ENCODE data around the gene A1BG. TPM values are rescaled to one million over a fixed set of nuclear protein-coding genes. Genes with fewer than 3 reads are reported as not detected.

A1BG gene, protein sequence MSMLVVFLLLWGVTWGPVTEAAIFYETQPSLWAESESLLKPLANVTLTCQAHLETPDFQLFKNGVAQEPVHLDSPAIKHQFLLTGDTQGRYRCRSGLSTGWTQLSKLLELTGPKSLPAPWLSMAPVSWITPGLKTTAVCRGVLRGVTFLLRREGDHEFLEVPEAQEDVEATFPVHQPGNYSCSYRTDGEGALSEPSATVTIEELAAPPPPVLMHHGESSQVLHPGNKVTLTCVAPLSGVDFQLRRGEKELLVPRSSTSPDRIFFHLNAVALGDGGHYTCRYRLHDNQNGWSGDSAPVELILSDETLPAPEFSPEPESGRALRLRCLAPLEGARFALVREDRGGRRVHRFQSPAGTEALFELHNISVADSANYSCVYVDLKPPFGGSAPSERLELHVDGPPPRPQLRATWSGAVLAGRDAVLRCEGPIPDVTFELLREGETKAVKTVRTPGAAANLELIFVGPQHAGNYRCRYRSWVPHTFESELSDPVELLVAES
- total RNA-seq = 1 to 10 TPM; 8.5 to 9.9 TPM

GRCh38 chr19:58352760-58353671 lies at the start of gene A1BG:
Gene A1BG (minus strand): TSS chr19:58353492. CDS start chr19:58353437, 55 bp downstream.
- no peak within 1 kb of the TSS for H3K27ac Mint-ChIP-seq
- H3K9me3 Mint-ChIP-seq = no peaks in the 10 kb centered on the region
- H3K36me3 Mint-ChIP-seq (ENCODE audit: low read depth) = peaks cover 19% of the 10 kb centered on the region
- ChIA-PET CTCF (no interaction called here), POLR2A (no interaction called here)
- peaks cover 31% of the 10 kb centered on the region for H3K4me1 Mint-ChIP-seq
- peaks cover 4% of the 10 kb centered on the region for H3K27me3 Mint-ChIP-seq
- no peak for DNase-seq
- no peak within 1 kb of the TSS for H3K4me3 Mint-ChIP-seq

DNA sequence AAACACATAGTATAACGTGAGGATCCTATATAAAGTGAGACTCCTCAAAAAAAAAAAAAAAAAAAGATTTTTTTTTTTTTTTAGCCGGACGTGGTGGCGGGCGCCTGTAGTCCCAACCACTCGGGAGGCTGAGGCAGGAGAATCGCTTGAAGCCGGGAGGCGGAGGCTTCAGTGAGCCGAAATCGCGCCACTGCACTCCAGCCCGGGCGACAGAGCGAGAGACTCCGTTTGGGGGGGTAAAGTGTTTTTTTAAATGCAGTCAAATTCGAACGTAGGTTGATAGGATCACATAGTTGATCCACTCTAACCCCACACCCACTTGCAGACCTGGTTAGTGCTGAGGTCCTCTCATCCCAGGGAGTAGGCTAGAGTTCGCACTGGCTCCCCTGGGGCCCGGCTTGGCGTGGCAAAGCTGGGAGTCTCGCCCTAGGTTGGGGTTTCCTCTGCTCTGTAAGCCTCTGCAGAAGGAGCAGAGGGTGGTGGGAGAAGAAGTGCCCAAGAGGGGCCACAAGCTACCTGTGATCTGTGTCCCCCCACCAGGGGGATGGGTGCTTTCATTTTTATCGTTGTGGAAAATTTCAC lies 48.6 kb upstream of the A1BG start:
- Mint-ChIP-seq H3K4me1 (peaks cover 34% of the 10 kb centered on the region), H3K36me3 (ENCODE audit: low read depth) (peaks cover 5% of the 10 kb centered on the region)

DNA sequence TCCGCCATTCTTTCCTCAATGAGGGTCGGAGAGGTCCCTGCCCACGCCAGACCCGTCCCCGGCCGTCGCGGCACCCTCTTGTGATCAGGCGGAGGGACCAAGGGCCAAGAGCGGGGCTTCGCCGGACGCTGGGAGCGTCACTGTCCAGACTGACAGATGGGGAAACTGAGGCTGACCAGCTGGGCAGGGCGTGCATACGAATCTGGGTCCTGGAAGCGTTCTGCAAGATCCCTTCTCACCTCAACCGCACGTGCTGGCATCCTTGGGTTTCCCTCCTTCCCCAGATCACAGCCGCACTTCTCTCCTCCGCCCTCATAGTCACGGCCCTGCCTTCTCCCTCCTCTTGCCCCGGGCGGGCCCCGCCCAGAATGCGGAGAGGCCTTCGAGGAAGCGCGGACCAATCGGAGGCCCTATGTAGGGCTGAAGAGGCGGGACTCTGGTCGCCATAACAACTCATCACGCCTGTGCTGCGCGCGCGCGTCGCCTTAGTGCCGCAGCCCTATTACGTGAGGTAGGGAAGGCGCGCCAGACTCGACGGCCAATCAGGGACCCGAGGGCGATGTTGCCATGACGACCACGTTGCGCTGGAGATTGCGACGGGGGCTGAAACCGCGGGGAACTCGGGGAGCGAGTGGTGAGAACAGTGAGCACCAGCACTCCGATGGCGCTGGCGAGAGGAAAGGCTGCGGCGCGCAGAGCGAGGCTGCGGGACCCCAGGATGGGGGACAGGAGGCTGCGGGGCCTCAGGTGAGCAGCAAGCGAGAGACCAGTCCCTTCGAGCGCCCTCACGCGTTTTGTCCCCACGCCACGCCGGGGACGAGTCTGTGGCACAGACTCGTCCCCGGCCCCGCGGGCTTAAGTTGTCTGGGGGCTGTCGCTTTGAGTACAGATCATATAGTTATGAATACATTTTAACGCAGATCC lies 47.9 kb upstream of the A1BG start:
- H3K4me3 Mint-ChIP-seq = peak overlapping the region; percentile 80
- peak overlapping the region; percentile 74 for H3K27ac Mint-ChIP-seq
- H3K9me3 Mint-ChIP-seq = no peaks in the 10 kb centered on the region
- H3K36me3 Mint-ChIP-seq (ENCODE audit: low read depth) = no peaks in the 10 kb centered on the region
- no peaks in the 10 kb centered on the region for H3K27me3 Mint-ChIP-seq
- peaks cover 29% of the 10 kb centered on the region for H3K4me1 Mint-ChIP-seq
- POLR2A ChIA-PET = no interaction called here
- CTCF ChIA-PET = no interaction called here
- peak; percentile 99 for DNase-seq

More for the DNA sequence above, 48.6 kb upstream of the A1BG start:
- no peak for DNase-seq
- no peaks in the 10 kb centered on the region for H3K27me3 Mint-ChIP-seq
- peak overlapping the region; percentile 74 for H3K27ac Mint-ChIP-seq
- POLR2A ChIA-PET = no interaction called here
- CTCF ChIA-PET = no interaction called here
- no peaks in the 10 kb centered on the region for H3K9me3 Mint-ChIP-seq
- H3K4me3 Mint-ChIP-seq = peak overlapping the region; percentile 80

- Mint-ChIP-seq H3K9me3 (no peaks in the 10 kb centered on the region), H3K36me3 (ENCODE audit: low read depth) (peaks cover 3% of the 10 kb centered on the region), H3K27me3 (no peaks in the 10 kb centered on the region), H3K4me1 (peaks cover 29% of the 10 kb centered on the region), H3K27ac (no peak overlapping the region), H3K4me3 (peak overlapping the region; percentile 80)
- CTCF ChIA-PET = no interaction called here
- no peak for DNase-seq
- POLR2A ChIA-PET = no interaction called here
Observed at GRCh38 chr19:58400316-58400915, 47.1 kb upstream of the A1BG start.

DNA sequence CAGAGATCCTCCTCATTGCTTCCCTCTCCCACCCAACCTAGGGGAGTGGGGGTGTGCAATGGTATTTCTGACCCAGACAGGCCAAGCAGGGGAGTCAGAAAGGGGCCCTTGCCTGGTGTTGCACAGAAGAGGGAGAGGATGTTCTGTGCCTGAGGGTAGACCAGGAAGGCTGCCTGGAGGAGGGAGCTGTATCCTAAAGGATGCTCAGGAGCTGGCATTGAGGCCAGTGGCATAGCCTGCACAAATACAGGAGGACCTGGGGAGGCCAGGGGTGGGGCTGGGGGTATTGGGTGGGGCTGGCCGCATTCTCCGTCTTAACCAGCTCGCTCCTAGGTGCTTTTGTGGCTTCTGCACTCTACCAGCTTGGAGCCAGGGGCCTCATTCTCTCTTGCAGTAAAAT lies 46.6 kb upstream of the A1BG start:
- CTCF ChIA-PET = no interaction called here
- POLR2A ChIA-PET = no interaction called here
- peaks cover 5% of the 10 kb centered on the region for H3K36me3 Mint-ChIP-seq (ENCODE audit: low read depth)

GRCh38 chr19:58398545-58398944 lies 45.3 kb upstream of the A1BG start:
- no peak for DNase-seq
- H3K9me3 Mint-ChIP-seq = no peaks in the 10 kb centered on the region
- H3K27ac Mint-ChIP-seq = no peak overlapping the region
- H3K36me3 Mint-ChIP-seq (ENCODE audit: low read depth) = peaks cover 19% of the 10 kb centered on the region
- H3K4me1 Mint-ChIP-seq = peaks cover 36% of the 10 kb centered on the region
- ChIA-PET POLR2A (interaction anchor here (2.4 kb wide), 1 partner anchor 11 kb away, joined by 10 read pairs; the partner anchor contains the start of gene RPS5), CTCF (no interaction called here)
- H3K4me3 Mint-ChIP-seq = no peak overlapping the region
- no peaks in the 10 kb centered on the region for H3K27me3 Mint-ChIP-seq

More for the DNA sequence above, 46.6 kb upstream of the A1BG start:
- no peak overlapping the region for H3K27ac Mint-ChIP-seq
- H3K9me3 Mint-ChIP-seq = no peaks in the 10 kb centered on the region
- H3K27me3 Mint-ChIP-seq = no peaks in the 10 kb centered on the region
- DNase-seq = no peak
- peak overlapping the region; percentile 32 for H3K4me3 Mint-ChIP-seq
- H3K4me1 Mint-ChIP-seq = peaks cover 30% of the 10 kb centered on the region

DNA sequence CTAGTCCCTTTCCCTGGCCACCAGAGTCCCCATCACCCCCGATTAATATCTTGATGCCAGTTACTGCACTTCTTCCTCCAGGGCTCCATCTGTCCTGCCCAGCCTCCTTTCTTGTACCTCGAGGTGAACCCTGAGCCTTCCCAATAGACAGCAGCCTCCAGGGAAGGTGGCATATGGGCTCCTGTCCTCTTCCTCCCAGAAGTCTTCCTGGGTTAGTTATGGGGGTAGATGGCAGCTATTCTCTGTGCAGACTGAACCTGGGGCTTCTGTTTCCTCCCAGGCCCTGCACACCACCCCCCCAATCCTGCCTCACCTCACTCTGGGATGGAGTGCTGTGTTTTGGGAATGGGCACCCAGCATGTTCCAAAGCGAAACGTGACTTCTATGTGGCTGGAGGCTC lies 44.8 kb upstream of the A1BG start:
- Mint-ChIP-seq H3K27ac (no peak overlapping the region), H3K36me3 (ENCODE audit: low read depth) (peaks cover 23% of the 10 kb centered on the region), H3K9me3 (no peaks in the 10 kb centered on the region), H3K4me3 (no peak overlapping the region), H3K27me3 (no peaks in the 10 kb centered on the region), H3K4me1 (peaks cover 35% of the 10 kb centered on the region)
- ChIA-PET CTCF (no interaction called here), POLR2A (interaction anchor here (2.4 kb wide), 1 partner anchor 11 kb away, joined by 10 read pairs; the partner anchor contains the start of gene RPS5)
- no peak for DNase-seq

GRCh38 chr19:58397533-58398037 lies 44.3 kb upstream of the A1BG start:
- ChIA-PET CTCF (no interaction called here), POLR2A (interaction anchor here (2.4 kb wide), 1 partner anchor 10 kb away, joined by 10 read pairs; the partner anchor contains the start of gene RPS5)
- Mint-ChIP-seq H3K4me1 (peaks cover 38% of the 10 kb centered on the region), H3K4me3 (no peak overlapping the region), H3K9me3 (no peaks in the 10 kb centered on the region), H3K27ac (no peak overlapping the region), H3K27me3 (no peaks in the 10 kb centered on the region), H3K36me3 (ENCODE audit: low read depth) (peaks cover 28% of the 10 kb centered on the region)
- DNase-seq = no peak

- Mint-ChIP-seq H3K4me1 (peaks cover 34% of the 10 kb centered on the region), H3K4me3 (no peak overlapping the region), H3K36me3 (ENCODE audit: low read depth) (peaks cover 32% of the 10 kb centered on the region), H3K27me3 (no peaks in the 10 kb centered on the region), H3K27ac (no peak overlapping the region), H3K9me3 (no peaks in the 10 kb centered on the region)
- no peak for DNase-seq
- CTCF ChIA-PET = no interaction called here
- POLR2A ChIA-PET = interaction anchor here (1.8 to 2.4 kb wide), 2 partner anchors 10 kb away, joined by 6 to 10 read pairs; partner anchors contain the start of gene RPS5
Observed at GRCh38 chr19:58396691-58397532, 43.6 kb upstream of the A1BG start.

GRCh38 chr19:58395979-58396627 lies 42.8 kb upstream of the A1BG start:
- Mint-ChIP-seq H3K27me3 (no peaks in the 10 kb centered on the region), H3K27ac (no peak overlapping the region), H3K36me3 (ENCODE audit: low read depth) (peaks cover 35% of the 10 kb centered on the region), H3K9me3 (no peaks in the 10 kb centered on the region), H3K4me3 (no peak overlapping the region), H3K4me1 (peaks cover 31% of the 10 kb centered on the region)
- CTCF ChIA-PET = no interaction called here
- no peak for DNase-seq
- POLR2A ChIA-PET = interaction anchor here (1.8 kb wide), 1 partner anchor 9 kb away, joined by 6 read pairs; the partner anchor contains the start of gene RPS5

Measured in activated CD4-positive, alpha-beta memory T cell treated with anti-CD3 and anti-CD28 coated beads, Interleukin-2, amount 10 ng/mL, durations not matched to agents 7 days and 5 days (primary cell).